ENCODE results near the gene MYO1D.
"Not testable (repeated sequence)": the region's sequence is repeated elsewhere in the genome, so short reads cannot be mapped to it uniquely, and the experiment has no call there.

DNA sequence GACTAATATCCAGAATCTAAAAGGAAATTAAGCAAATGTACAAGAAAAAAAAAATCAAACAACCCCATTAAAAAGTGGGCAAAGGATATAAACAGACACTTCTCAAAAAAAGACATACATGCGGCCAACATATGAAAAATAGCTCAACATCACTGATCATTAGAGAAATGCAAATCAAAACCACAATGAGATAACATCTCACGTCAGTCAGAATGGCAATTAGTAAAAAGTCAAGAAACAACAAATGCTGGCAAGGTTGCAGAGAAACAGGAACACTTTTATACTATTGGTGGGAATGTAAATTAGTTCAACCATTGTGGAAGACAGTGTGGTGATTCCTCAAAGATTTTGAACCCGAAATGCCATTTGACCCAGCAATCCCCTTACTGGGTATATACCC lies 162.0 kb downstream of the MYO1D start:
- TF ChIP-seq, protein P1, sequence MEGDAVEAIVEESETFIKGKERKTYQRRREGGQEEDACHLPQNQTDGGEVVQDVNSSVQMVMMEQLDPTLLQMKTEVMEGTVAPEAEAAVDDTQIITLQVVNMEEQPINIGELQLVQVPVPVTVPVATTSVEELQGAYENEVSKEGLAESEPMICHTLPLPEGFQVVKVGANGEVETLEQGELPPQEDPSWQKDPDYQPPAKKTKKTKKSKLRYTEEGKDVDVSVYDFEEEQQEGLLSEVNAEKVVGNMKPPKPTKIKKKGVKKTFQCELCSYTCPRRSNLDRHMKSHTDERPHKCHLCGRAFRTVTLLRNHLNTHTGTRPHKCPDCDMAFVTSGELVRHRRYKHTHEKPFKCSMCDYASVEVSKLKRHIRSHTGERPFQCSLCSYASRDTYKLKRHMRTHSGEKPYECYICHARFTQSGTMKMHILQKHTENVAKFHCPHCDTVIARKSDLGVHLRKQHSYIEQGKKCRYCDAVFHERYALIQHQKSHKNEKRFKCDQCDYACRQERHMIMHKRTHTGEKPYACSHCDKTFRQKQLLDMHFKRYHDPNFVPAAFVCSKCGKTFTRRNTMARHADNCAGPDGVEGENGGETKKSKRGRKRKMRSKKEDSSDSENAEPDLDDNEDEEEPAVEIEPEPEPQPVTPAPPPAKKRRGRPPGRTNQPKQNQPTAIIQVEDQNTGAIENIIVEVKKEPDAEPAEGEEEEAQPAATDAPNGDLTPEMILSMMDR (IDR thresholded peaks at IDR 0.05) = not testable (repeated sequence)
- TF ChIP-seq EZH2 (IDR thresholded peaks at IDR 0.05; ENCODE audit: borderline replicate concordance, insufficient read depth, low read depth, low read length, poor library complexity, severe bottlenecking) = not testable (repeated sequence)
